NOMO-1 (cell line): ENCODE results near the gene ADSS1.

Experiments used
- DNase-seq, 2 experiments: peaks; one replicate each; lab custom pipeline; 2025; ENCODE audit not compliant: unreplicated experiment in 2 of 2; lab: John Stamatoyannopoulos, UW

The ADSS1 gene

DNA sequence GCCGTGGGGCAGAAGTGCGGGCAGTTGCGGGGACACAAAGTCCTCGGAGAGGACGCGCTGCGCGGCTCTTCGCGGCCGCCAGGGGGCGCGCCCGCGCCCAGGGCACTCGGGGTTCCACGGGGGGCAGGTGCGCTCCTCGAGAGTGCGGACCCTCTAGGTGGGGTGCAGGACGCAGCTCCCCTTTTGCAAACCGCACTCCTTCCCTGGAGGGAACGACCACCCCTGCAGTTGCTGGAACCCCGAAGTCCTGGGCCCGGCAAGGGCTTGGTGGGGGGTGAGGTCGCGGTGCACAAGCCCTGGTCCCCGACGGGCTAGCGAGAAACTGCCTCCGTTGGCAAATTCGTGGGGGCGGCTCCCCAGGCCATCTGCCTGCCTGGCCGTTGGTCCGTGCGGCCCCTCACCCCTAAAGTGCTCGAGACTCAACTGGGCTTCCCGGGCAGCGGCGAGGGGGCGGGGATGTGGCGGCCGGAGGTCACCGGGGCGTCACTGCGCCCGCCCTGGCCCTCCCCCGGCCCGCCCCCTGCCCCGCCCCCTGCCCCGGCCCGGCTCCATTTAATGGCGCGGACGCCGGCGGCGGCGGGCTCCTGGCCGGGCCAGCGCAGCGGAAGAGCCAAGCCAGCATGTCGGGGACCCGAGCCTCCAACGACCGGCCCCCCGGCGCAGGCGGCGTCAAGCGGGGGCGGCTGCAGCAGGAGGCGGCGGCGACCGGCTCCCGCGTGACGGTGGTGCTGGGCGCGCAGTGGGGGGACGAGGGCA, at the start of gene ADSS1:
ADSS1 (plus strand) TSS at position 579 of the 756 bp plus-strand sequence; CDS start at position 621, 42 bp downstream.
- DNase-seq, result peak; percentile 44 to 50

DNA sequence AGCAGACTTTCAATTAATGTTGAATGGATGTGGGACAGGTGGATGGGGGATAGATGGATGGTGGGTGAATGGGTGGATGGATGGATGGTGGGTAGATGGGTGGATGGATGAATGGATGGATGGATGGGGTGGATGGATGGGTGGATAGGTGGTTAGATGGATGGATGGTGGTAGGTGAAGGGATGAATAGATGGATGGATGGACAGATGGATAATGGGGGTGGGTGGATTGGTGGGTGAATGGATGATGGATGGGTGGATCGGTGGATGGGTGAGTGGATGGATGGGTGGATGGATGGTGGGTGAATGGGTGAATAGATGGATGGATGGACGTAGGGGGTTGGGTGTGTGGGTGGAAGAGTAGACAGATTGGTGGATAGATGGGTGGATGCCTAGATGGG, 48.6 kb upstream of the ADSS1 start:
- no peak for DNase-seq

DNA sequence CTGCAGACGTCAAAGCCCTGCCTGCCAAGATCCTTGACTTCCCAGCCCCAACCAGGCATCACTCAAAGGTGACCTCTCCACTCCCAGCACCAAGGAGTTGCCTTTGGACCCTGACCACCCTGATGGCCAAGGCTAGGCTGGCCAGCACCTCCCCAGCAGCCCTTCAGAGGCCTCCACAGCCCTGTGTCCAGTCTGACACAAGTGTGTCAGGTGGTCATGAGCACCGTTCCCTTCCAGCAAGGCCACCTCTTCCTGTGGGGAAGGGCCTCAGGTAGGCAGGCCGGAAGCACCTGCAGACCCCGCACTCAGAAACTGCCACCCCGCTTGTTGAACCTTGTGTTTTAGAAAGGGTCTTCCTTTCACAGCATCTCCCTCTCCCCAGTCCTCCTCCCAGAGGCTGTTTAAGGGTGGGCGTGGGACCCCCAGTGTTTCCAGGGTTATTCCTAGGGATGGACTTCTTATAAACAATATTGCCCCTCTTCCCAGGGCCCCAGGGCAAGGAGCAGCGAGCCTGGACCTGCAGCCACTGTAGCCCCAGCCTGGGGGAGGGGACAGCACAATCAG, 47.8 kb upstream of the ADSS1 start:
- no peak for DNase-seq

DNA sequence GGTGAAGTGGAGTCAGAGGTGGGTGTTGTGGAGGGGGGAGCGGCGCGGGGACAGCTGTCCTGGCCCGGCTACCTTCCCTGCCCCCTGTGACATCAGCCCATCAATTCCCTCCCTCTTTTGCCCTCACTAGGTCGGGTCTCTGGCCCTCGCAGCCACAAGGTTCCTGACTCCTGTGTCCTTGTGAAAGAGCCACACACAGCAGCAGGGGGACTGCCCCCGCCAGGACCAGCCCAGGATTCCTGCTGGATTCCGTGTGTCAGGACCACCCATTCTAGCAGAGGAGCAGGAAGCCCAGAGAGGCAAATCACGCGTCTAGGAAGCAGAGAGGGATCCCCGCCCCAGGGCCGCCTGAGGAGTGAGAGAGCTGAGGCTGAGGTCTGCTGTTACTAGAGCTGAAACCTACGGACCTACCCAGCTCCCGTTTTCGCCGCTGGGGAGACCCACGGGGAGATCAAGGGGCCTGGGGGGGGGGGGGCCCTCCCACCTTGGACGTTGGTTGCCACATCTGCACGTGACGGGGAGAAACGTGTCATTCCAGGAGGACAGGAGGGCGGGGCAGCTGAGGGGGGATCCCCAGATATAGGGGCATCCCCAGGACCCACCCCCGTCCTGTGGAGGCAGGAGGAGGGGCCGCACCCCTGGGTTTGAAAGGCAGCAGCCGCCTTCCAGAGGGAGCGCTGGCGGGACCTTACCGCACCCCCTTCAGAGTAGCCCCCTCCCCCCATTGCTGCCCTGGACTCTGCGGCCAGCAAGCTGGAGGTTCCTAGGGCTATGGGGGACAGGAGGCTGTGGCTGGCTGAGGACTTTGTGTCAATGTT, 47.1 kb upstream of the ADSS1 start:
- DNase-seq, result no peak

DNA sequence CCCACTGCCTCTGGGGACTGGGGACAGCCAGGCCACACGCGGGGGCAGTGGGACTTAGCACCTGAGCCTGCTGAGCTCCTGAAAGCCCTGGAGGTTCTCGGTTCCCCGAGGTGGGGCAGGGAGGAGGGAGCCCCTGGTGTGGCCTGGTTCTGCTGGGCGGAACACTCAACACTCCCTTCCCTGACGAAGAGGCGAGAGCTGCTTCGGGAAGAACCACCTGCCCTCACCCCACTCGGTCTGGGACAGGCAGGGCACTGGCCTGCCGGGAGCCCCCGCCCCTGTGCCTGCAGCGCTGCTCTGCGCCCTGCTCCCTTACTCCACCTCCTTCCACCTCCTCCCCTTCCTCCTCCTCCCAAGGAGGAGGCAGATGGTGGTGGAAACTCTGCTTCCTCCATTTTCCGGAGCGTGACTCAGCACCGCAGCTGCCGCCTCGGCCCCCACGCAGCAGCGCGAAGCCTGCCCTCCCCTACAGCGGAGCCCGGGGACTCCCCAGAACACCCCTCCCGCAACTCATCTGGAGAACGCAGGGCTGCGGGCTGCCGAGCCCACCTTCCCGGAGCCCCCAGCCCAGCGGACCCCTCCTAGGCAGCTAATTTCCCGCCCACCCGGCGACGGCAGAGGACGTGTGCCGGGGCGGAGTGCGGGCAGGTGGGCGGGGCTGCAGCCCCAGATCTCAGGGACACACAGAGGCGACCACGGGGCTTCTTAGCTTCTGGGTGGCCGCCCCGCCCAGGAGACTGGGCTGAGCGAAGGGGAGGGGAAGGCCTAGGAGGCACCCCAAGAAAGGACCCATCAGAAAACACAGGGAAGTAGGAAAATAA, 46.3 kb upstream of the ADSS1 start:
- DNase-seq, result peak; percentile 73 to 78

DNA sequence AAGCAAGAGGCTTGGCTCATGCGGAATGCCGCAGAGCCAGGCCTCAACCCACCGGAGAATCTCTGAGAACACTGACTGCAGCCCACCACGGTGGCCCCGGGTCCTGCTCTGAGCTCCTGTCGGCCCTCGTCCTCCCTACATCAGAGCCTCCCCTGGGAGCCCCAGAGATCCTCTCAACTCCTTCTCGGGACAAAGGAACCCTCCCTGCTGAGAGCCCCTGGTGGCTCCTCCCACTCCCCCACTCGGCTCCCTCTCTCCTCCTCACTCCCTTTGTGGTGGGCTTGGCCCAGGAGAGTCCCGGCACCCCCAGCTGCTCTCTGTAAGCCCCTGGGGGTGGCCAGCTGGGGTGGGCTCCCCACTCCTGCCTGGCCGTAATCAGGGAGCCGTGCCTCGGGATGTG, 45.7 kb upstream of the ADSS1 start:
- DNase-seq, result no peak

DNA sequence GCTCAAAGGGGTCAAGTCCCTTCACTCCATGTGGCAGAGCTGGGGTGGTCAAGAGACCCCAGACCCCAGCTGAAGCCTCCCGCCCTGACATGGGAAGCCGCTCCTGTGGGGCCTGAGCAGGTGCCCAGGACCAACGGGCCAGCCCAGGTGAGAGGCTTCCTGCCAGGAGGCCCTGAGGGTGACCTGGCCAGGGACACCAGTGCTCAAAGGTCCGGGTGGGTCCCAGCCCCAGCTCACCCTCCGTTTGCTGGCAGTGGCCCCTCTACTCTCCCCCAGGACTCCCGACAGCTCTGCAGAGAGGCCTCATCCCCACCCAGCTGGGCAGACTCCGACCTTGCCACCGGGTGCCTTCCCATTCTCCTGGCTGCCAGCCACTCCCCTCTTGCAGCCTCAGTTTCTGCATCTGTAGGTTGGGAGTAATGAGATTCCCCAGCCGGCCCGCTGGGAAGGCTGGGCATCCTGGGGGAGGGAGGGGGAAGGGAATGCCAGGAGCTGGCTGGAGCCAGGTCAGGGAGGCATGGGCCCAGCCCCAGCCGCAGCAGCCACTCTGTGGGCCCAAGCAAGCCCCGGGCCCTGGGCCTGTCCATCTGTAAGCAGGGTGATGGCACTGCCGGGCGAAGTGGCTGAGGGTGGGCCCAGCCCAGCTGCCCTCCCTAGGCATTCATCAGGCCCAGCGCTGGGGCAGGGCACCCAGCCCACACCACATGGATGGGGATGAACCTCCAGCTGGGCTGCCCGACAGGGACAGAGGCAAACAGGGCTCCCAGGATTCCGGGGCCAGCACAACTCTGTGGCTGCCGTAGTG, 44.9 kb upstream of the ADSS1 start:
- DNase-seq, result no peak

DNA sequence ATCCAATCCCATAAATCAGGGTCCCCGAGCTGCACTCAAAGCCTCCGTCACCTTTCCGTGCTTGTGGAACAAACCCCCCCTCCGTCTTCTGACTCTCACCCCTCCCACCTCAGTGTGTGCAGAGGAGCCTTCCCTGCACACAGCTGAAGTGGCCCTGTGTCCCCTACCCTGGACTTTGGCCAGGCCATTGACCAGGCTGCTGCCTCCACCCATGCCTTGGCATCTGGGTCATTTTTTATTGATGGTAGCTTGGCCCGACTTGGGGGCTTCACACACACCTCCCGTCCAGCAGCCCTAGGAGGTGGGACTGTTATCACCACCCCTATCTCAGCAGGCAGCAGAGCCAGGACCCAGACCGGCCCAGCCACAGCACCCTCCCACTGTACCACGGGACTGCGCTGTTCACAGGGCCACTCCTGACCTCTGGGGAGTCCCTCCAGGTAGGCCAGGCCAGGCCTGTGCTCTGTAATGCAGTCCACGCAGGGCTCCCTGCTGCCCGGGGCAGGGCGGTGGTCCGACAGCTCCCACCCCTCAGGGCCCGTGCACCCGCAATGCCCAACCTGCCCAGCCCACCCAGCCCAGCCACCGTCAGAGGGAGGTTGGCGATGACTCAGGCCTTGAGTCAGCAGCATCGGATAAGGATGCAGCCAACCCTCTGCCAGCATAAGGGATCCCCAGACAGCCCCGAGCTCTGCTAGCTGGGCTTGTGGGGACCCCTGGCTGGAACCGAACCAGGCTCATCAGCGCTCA, 43.8 kb upstream of the ADSS1 start:
- DNase-seq, result no peak

DNA sequence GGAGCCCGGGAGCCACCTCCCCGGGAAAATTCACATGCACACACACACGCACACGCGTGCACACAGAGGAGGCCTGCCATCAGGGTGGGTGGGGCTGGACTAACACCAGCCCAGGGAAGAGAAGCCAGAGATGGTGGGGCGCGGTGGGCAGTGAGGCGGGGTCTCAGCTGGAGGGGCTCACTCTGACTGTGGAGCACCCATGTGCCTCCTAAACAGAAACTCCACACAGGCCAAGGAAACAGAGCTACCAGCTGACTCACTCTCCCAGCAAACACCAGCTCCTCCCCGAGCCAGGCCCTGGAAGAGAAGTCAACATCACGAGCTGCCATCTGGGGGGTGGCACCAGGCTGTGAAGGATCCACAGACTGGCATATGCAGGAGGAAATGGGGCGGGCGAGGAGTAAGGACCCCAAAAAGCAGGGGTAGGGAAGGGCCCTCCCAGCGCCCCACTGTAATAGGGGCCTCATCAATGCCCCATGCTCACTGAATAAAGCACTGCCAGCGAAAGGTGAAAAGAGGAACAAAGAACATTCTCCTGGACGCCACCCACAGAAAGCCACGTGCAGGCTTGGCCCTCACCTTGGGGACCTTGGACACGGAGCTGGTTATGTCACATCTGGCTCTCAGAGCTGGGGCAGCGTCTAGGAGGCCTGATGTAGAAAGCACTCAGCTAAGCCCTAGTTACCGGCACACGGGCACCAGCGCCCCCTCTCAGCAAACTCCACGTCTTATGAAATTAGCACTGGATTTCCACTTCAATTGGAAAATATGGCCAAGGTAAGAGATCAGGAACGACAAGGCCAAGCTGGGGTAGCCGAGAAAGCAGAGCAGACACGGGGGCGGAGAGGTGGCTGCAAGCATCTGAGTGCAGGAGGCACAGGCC, 43.0 kb upstream of the ADSS1 start:
- peak; percentile 38 to 47 for DNase-seq

DNA sequence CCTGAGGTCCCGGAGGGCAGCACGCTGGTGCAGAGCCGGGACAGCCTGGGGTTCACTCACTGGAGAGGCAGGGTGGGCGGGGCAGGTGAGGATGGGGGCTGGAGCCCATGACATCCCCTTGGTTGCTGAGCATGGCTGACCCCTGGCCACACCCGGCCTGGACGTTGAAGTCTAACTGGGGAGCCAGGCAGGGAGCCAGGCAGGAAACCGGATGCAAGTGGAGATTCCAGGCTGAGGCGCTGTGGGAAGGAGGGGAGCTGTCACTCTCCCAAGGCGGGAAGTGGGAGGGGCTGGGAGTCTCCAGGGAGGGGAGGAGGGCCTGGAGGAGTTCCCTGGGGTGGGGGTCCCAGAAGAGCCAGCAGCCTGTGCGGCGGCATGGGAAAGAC, 42.3 kb upstream of the ADSS1 start:
- DNase-seq, result no peak

DNA sequence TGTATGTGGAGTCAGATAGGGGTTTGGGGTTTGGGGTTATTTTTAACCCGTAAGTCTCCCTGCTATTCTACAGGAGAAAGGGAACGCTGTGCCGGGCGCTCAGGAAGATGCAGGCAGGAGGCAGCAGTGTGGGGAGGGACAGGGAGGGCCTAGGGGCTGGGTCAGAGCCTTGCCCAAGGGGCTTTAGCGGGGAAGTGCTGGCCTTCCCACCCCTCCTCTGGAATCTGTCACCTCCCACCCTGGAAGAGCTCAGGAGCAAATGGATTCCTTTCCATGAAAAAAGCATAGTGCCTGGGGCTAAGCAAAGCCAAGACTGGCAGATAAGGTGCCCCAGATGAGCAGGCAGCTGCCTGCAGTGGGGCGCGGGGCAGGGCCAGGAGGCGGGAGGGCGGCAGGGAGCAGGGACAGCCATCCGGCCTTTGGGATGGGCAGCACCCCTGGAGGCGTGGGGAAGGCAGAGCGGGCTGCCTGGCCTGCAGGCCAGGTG, 41.9 kb upstream of the ADSS1 start:
- no peak for DNase-seq

DNA sequence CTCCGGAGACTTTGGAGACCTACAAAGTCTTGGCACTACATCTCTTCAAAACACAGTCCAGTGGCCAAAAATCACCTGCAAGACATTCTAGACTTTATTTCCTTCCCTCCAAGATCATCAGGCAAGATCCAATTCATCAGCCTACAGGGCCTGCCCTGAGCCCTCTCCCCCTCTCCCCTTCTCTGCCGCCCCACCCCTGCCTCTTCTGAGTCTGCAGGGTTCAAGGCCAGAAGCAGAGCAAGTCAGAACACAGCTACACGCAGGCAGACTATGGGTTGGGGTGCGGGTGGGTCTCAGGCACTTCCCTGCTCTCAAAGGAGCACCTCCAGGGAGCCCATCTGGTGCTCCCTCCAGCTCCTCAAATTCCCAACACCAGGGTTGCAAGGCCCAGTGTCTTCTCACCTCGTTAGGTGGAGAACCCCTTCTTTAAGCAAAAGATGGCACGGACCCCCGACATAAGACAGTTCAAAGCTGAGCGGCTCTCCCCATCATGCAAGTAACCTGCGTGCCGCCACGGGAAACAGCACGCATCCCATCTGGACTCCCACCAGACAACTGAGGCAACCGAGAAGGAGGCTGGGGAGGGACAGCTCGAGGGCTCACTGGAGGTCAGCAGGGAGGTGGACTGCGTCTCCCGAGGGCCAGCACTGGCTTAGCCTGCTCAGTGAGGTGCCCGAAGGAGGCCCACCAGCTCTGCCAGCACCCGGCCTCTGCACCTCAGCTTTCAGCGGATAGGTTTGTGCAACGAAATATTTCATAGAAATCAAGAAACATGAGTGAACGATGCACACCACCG, 40.2 kb upstream of the ADSS1 start:
- DNase-seq, result no peak

DNA sequence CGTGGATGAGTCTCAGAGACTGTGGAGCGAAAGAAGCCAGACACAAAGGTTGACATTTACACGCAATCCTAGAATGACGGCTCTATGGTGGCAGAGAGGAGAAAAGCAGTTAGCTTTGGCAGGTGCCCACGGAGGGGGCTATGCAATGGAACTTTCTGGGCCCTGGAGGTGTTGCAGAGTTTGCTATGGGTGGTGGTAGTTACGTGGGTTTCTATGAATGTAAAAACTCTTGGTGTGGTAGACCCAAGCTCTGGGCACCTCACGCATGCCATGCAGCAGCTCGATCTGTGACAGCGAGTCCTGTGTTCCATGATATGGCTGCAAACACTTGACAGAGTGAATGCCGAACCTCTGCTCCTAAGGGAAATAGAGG, 39.6 kb upstream of the ADSS1 start:
- no peak for DNase-seq

DNA sequence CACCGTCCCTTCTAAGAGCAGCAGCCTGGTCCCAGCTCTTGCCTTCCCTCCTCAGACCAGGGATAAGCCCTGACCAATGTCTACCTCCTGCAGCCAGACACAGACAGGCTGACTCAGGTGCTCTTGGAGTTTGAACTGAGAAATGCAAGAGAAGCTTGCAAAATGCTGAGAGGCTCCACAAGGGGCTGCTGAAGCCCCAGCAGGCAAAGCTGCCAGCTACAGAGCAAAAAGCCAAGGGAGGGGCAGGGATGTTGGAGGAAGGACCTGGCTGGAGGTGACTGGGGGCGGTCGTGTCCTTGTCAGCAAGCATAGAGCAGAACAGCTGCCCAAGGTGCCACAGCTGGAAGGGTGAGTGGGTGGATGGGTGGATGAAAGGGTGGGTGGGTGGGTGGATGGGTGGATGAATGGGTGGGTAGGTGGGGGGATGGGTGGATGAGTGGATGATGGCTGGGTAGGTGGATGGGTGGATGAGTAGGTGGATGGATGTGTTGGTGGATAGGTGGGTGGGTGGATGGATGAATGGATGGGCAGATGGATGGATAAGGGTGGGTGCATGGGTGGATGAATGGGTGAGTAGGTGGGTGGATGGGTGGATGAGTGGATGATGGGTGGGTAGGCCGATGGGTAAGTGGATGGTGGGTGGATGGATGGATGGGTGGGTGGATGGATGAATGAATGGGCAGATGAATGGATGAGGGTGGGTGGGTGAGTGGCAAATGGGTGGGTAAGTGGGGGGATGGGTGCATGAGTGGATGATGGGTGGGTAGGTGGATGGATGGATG, 38.6 kb upstream of the ADSS1 start:
- DNase-seq, result peak in 1 of 2 experiments; percentile 1

DNA sequence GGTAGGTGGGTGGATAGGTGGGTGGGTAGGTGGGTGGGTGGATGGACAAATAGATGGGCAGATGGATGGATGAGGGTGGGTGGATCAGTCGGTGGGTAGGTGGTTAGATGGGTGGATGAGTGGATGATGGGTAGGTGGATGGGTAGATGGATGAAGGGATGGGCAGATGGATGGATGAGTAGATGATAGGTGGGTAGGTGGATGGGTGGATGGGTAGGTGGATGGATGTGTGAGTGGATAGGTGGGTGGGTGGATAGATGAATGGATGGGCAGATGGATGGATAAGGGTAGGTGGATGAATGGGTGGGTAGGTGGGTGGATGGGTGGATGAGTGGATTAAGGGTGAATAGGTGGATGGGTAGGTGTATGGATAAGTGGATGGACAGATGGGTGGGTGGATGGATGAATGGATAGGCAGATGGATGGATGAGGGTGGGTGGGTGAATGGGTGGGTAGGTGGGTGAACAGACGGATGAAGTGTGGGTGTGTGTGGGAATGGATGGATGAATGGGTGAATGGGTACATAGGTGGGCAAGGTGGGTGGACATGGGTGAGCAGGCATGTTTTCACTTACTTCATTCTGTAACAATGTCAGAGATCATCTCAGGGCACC, 37.9 kb upstream of the ADSS1 start:
- DNase-seq, result no peak
